Adipocyte (in vitro differentiated cells): ENCODE measurements around the gene NRAP.

Experiments used
- DNase-seq: peaks from one replicate; pipeline ENCODE4 v3.0.0-alpha.2; 2015; ENCODE audit warnings: low read depth
- H3K27me3 ChIP-seq: replicated peaks from 2 replicates; pipeline ENCODE4 v1.7.0; 2013; ENCODE audit warnings: mild to moderate bottlenecking, low read length, moderate library complexity; ENCODE audit not compliant: control insufficient read depth, insufficient read depth
- H3K36me3 ChIP-seq: 2 replicates; pipeline ENCODE4 v1.7.0; 2013; ENCODE audit warnings: low read length, mild to moderate bottlenecking, moderate library complexity; ENCODE audit not compliant: control insufficient read depth, insufficient read depth, severe bottlenecking
- H3K4me1 ChIP-seq: 2 replicates; pipeline ENCODE4 v1.7.0; 2013; ENCODE audit warnings: mild to moderate bottlenecking, low read length, moderate library complexity; ENCODE audit not compliant: control insufficient read depth, insufficient read depth
- H3K4me3 ChIP-seq: 2 replicates; pipeline ENCODE4 v1.7.0; 2013; ENCODE audit warnings: mild to moderate bottlenecking, low read length, moderate library complexity
- H3K9ac ChIP-seq: 2 replicates; pipeline ENCODE4 v1.7.0; 2013; ENCODE audit warnings: mild to moderate bottlenecking, low read length, moderate library complexity
- H3K9me3 ChIP-seq: 2 replicates; pipeline ENCODE4 v1.7.0; 2013; ENCODE audit warnings: mild to moderate bottlenecking, low read length, moderate library complexity; ENCODE audit not compliant: control insufficient read depth

Gene NRAP

GRCh38 chr10:113600569-113600968 lies 63.3 kb downstream of the NRAP start:
- Histone ChIP-seq H3K36me3 (no peaks in the 10 kb centered on the region), H3K4me3 (peak overlapping the region; percentile 7), H3K9me3 (peaks cover 59% of the 10 kb centered on the region), H3K9ac (no peak overlapping the region), H3K4me1 (no peaks in the 10 kb centered on the region), H3K27me3 (peaks cover 26% of the 10 kb centered on the region)
- DNase-seq: no peak

DNA sequence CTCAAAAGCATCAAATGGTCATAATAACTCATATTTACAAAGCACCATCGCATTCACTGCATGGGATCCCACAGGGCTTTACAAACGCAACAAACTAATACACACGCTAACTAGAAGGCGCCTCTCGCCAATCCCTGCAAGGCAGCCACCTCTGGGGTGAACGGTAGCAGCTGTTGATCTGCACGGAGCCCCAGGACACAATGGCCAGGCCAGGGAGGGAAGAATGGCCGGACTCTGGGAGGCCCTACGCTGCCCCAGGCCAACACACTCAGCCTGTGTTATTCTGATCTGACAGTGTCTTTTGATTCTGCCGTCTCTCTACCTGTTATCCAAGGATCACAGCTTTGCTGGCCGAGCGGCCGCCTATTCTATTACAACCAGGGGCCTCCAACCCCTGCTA lies 69.2 kb downstream of the NRAP start:
- H3K4me3 ChIP-seq: no peak overlapping the region
- DNase-seq: no peak
- H3K27me3 ChIP-seq: peaks cover 57% of the 10 kb centered on the region
- no peaks in the 10 kb centered on the region for H3K36me3 ChIP-seq
- no peak overlapping the region for H3K9ac ChIP-seq
- no peaks in the 10 kb centered on the region for H3K4me1 ChIP-seq
- H3K9me3 ChIP-seq: peaks cover 27% of the 10 kb centered on the region

DNA sequence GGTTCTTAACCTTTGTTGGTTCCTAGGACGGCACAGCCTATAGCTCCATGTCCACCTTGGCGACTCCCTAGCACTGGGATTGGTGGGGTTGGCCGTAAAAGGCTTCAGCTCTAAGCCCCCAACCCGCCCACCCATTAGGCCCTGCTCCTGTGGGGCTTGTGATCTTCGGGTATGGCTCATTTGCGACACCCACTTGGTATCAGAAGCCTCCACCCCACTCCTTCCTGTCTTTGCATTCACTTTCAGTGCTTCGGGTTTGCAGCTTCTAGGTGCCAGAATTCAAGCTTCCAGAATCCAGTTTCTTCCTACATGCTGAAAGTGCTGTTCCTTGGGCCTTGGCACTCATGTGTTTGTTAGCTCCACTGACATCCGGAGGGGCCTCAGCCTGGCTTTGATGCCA lies 71.5 kb downstream of the NRAP start:
- H3K27me3 ChIP-seq: peaks cover 63% of the 10 kb centered on the region
- H3K4me1 ChIP-seq: no peaks in the 10 kb centered on the region
- no peak for DNase-seq
- no peak overlapping the region for H3K9ac ChIP-seq
- no peak overlapping the region for H3K4me3 ChIP-seq
- H3K9me3 ChIP-seq: peaks cover 6% of the 10 kb centered on the region
- no peaks in the 10 kb centered on the region for H3K36me3 ChIP-seq

- Histone ChIP-seq H3K9ac (no peak overlapping the region), H3K4me3 (no peak overlapping the region), H3K36me3 (no peaks in the 10 kb centered on the region), H3K9me3 (no peaks in the 10 kb centered on the region), H3K27me3 (peaks cover 50% of the 10 kb centered on the region), H3K4me1 (no peaks in the 10 kb centered on the region)
- DNase-seq: no peak
Observed at GRCh38 chr10:113590581-113590980, 73.3 kb downstream of the NRAP start.

GRCh38 chr10:113589201-113589770 lies 74.6 kb downstream of the NRAP start:
- DNase-seq: no peak

DNA sequence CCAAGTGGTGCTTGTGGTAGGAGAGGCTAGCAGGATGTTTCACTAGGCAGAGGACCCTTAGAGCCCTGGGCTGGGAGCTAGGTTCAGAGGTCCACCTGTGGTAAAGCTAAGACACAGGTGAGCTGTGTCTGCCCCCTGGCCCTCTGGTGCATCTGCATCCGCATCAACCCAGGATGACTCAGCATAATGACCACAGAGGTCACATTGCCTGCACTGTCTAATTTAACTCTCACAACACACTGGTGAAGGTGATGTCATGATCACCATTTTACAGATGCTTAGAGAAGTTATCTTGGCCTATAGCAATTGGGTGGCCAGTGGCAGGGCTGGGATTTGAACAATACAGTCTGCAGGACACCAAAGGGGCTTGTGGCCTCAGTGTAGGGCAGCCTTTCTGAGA lies 77.9 kb downstream of the NRAP start:
- H3K9me3 ChIP-seq: no peaks in the 10 kb centered on the region
- H3K4me1 ChIP-seq: no peaks in the 10 kb centered on the region

More at GRCh38 chr10:113589201-113589770, 74.6 kb downstream of the NRAP start:
- H3K4me3 ChIP-seq: no peak overlapping the region
- no peak overlapping the region for H3K9ac ChIP-seq
- no peaks in the 10 kb centered on the region for H3K9me3 ChIP-seq
- H3K4me1 ChIP-seq: no peaks in the 10 kb centered on the region
- peaks cover 43% of the 10 kb centered on the region for H3K27me3 ChIP-seq
- no peaks in the 10 kb centered on the region for H3K36me3 ChIP-seq

GRCh38 chr10:113583571-113583970 lies 80.3 kb downstream of the NRAP start:
- Histone ChIP-seq H3K9ac (no peak overlapping the region), H3K4me1 (no peaks in the 10 kb centered on the region), H3K9me3 (no peaks in the 10 kb centered on the region), H3K4me3 (no peak overlapping the region), H3K27me3 (peaks cover 45% of the 10 kb centered on the region), H3K36me3 (no peaks in the 10 kb centered on the region)
- no peak for DNase-seq

More for the DNA sequence above, 77.9 kb downstream of the NRAP start:
- H3K36me3 ChIP-seq: no peaks in the 10 kb centered on the region
- no peak overlapping the region for H3K9ac ChIP-seq
- peaks cover 49% of the 10 kb centered on the region for H3K27me3 ChIP-seq
- no peak for DNase-seq
- no peak overlapping the region for H3K4me3 ChIP-seq

GRCh38 chr10:113581092-113581491 lies 82.7 kb downstream of the NRAP start:
- DNase-seq: no peak
- Histone ChIP-seq H3K4me3 (no peak overlapping the region), H3K27me3 (peaks cover 59% of the 10 kb centered on the region), H3K9ac (no peak overlapping the region), H3K4me1 (no peaks in the 10 kb centered on the region), H3K9me3 (no peaks in the 10 kb centered on the region), H3K36me3 (no peaks in the 10 kb centered on the region)

GRCh38 chr10:113578773-113579172 lies 85.1 kb downstream of the NRAP start:
- no peak overlapping the region for H3K9ac ChIP-seq
- no peaks in the 10 kb centered on the region for H3K9me3 ChIP-seq
- no peak overlapping the region for H3K4me3 ChIP-seq
- no peaks in the 10 kb centered on the region for H3K4me1 ChIP-seq
- no peak for DNase-seq
- no peaks in the 10 kb centered on the region for H3K36me3 ChIP-seq
- H3K27me3 ChIP-seq: peaks cover 61% of the 10 kb centered on the region

GRCh38 chr10:113576852-113577251 lies 87.0 kb downstream of the NRAP start:
- H3K4me3 ChIP-seq: no peak overlapping the region
- H3K9me3 ChIP-seq: peaks cover 16% of the 10 kb centered on the region
- H3K4me1 ChIP-seq: no peaks in the 10 kb centered on the region
- peaks cover 45% of the 10 kb centered on the region for H3K27me3 ChIP-seq
- peak; percentile 56 for DNase-seq
- no peaks in the 10 kb centered on the region for H3K36me3 ChIP-seq
- no peak overlapping the region for H3K9ac ChIP-seq

DNA sequence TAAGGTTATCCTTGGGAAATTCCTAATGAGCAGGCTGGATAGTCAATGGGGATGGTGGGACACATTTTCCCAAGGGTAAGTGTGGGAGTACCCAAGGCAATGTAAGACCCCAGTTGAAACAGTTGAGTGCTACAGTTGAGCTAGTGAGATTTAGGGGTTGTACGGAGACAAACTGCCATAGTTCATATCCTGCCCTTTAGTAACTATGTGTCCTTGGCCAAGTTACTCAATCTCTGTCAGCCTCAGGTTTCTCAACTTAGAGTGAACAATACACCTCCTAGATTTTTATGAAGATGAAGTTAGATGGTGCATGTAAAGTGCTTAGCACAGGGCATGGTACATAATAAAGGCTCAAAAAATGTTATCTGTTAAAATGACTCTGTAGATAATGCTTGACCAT lies 90.5 kb downstream of the NRAP start:
- H3K4me1 ChIP-seq: peaks cover 18% of the 10 kb centered on the region
- H3K4me3 ChIP-seq: no peak overlapping the region
- no peak overlapping the region for H3K9ac ChIP-seq
- no peaks in the 10 kb centered on the region for H3K36me3 ChIP-seq
- no peak for DNase-seq
- peaks cover 26% of the 10 kb centered on the region for H3K9me3 ChIP-seq
- peaks cover 27% of the 10 kb centered on the region for H3K27me3 ChIP-seq
